GM21529 (cell line): ENCODE results near the gene CLEC2A.
"Not testable (repeated sequence)": the region's sequence is repeated elsewhere in the genome, so short reads cannot be mapped to it uniquely, and the experiment has no call there.

Experiments used
- ATAC-seq: cut with Tn5 transposase; IDR thresholded peaks from one replicate; pipeline ENCODE4 v1.9.1; 2021; ENCODE audit not compliant: unreplicated experiment

The CLEC2A gene

GRCh38 chr12:9883175-9883574 is 49.0 kb downstream of the CLEC2A start:
- no peak for ATAC-seq

- no peak for ATAC-seq
These were observed 50.2 kb downstream of the CLEC2A start for GRCh38 chr12:9881988-9882387.

GRCh38 chr12:9881246-9881645 is 50.9 kb downstream of the CLEC2A start, which contains the start of gene KLRF2:
KLRF2 (plus strand) TSS chr12:9881489; CDS start chr12:9881596, 107 bp downstream.
- ATAC-seq = no peak

GRCh38 chr12:9880532-9881078 is 51.6 kb downstream of the CLEC2A start:
- ATAC-seq = no peak

GRCh38 chr12:9876120-9876519 is 56.0 kb downstream of the CLEC2A start:
- ATAC-seq = not testable (repeated sequence)

GRCh38 chr12:9872742-9873141 is 59.4 kb downstream of the CLEC2A start:
- no peak for ATAC-seq

GRCh38 chr12:9872162-9872561 is 60.0 kb downstream of the CLEC2A start:
- no peak for ATAC-seq

GRCh38 chr12:9870286-9870866 is 61.8 kb downstream of the CLEC2A start:
- ATAC-seq = no peak

- ATAC-seq = peak; percentile 44
These were observed 62.6 kb downstream of the CLEC2A start, which contains the start of gene CLEC2B for GRCh38 chr12:9869307-9870161. CLEC2B (minus strand) TSS chr12:9869354.

GRCh38 chr12:9868951-9869306 is 63.2 kb downstream of the CLEC2A start:
- no peak for ATAC-seq

- ATAC-seq = no peak
These were observed 63.8 kb downstream of the CLEC2A start for GRCh38 chr12:9868311-9868801.

GRCh38 chr12:9867531-9867930 is 64.6 kb downstream of the CLEC2A start:
- no peak for ATAC-seq

- ATAC-seq = no peak
These were observed 65.3 kb downstream of the CLEC2A start for GRCh38 chr12:9866860-9867269.

GRCh38 chr12:9864913-9865675 is 67.1 kb downstream of the CLEC2A start:
- no peak for ATAC-seq
